C4-2B (cell line): ENCODE data around the gene IL22RA2.

Experiments used
- CTCF ChIP-seq: fragments of 450-650 bp; conservative IDR thresholded peaks from 2 replicates; pipeline ENCODE4 v1.5.1; 2017; ENCODE audit warnings: mild to moderate bottlenecking
- ZFX ChIP-seq: fragments of 450-650 bp; IDR thresholded peaks from 2 replicates; pipeline ENCODE4 v1.6.1; 2017

GRCh38 chr6:137172734-137173431 lies 561 bp downstream of the IL22RA2 start:
- TF ChIP-seq CTCF (no peak), ZFX (no peak)
